ENCODE measurements around the gene SLC9C2. TPM values are rescaled to one million over a fixed set of nuclear protein-coding genes. Genes with fewer than 3 reads are reported as not detected.

The SLC9C2 gene
- total RNA-seq, 1 experiment from 2014 or later: not detected

DNA sequence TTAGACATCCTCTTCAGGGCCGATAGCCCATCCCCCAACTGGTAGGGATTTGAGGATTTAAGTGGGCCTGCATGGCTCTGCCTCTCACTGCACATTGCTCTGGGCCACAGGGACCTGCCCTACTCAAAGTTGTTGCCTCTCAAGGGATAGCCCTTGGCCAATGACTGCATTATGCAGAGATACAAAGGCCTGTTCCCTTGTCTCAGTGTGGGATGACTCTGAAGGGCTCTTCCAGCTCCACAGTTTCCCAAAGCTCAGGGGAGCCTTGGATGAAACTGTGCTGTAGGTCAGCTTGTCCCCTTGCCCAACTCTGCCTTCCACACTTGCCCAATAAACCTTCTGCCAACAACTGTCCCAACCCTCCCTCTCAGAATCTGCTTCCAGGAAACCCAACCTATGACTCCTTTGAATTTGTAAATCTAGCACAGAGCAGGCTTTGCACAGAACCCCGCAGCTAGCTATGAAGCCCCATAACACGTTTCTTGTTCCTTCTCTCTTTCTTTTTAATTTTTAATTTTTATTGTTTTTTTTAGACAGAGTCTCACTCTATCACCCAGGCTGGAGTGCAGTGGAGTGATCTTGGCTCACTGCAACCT is 42.5 kb downstream of the SLC9C2 start:
- H3K14ac ChIP-seq (ENCODE audit: insufficient read depth, low read length): no peak overlapping the region
- no peak overlapping the region for H2BK15ac ChIP-seq (ENCODE audit: low read depth, low read length)
- H4K8ac ChIP-seq (replicated peaks; ENCODE audit: insufficient read length, low read depth, low read length): no peak overlapping the region
- H2BK12ac ChIP-seq (ENCODE audit: insufficient read length, low read depth, low read length): no peak overlapping the region
- no peak overlapping the region for H2AK5ac ChIP-seq (ENCODE audit: insufficient read length, low read length)
- H3K56ac ChIP-seq (ENCODE audit: insufficient read length, low read depth, low read length): no peak overlapping the region
- H2BK5ac ChIP-seq (ENCODE audit: insufficient read length, low read length): no peak overlapping the region
- no peaks in the 10 kb centered on the region for H3K27me3 ChIP-seq (ENCODE audit: insufficient read depth, low read length)
- no peak overlapping the region for H2BK120ac ChIP-seq (ENCODE audit: low read depth, low read length, poor library complexity, severe bottlenecking)
- H3K4me1 Mint-ChIP-seq: no peaks in the 10 kb centered on the region; a peak in 1 of 4 replicates
- no peak overlapping the region for H2AFZ ChIP-seq (ENCODE audit: low read length)
- H3K9me3 Mint-ChIP-seq: peaks cover 3% of the 10 kb centered on the region in 2 experiments; a peak in 1 of 5 replicates
- H3K4me1 ChIP-seq (ENCODE audit: insufficient read depth, low read length): no peaks in the 10 kb centered on the region
- H3K79me1 ChIP-seq (ENCODE audit: insufficient read depth, low read depth, low read length, poor library complexity, severe bottlenecking): no peaks in the 10 kb centered on the region
- H3K4ac ChIP-seq (ENCODE audit: low read depth, low read length): no peak overlapping the region
- H3T11ph ChIP-seq (ENCODE audit: low read length): no peak overlapping the region
- H4K5ac ChIP-seq (ENCODE audit: insufficient read length, low read depth, low read length): no peak overlapping the region
- H3K27ac Mint-ChIP-seq: no peak overlapping the region; a peak in 1 of 7 replicates
- no CpG with 5 or more reads among the region's 3 CpGs for WGBS (ENCODE audit: extremely low coverage, insufficient read length, low lambda C conversion rate)
- no peak overlapping the region for H3K9ac ChIP-seq (ENCODE audit: extremely low read depth, insufficient read length, low read length)
- no peak overlapping the region for H3K27ac ChIP-seq (ENCODE audit: insufficient read length, low read depth, low read length)
- H3K36me3 Mint-ChIP-seq (ENCODE audit: insufficient read depth in 1 of 3, low read depth in 3 of 3): no peaks in the 10 kb centered on the region; a peak in 1 of 7 replicates
- no peak overlapping the region for H3K4me3 Mint-ChIP-seq
- H3K4me2 ChIP-seq (ENCODE audit: insufficient read depth, insufficient read length, low read length): no peak overlapping the region
- no peak overlapping the region for H3K23ac ChIP-seq (ENCODE audit: insufficient read length, low read depth, low read length)
- H4K20me1 ChIP-seq (ENCODE audit: control insufficient read depth, insufficient read depth, insufficient read length): no peaks in the 10 kb centered on the region
- H3K23me2 ChIP-seq (ENCODE audit: insufficient read length, low read depth, low read length, poor library complexity, severe bottlenecking): peaks cover 3% of the 10 kb centered on the region
- TF ChIP-seq, protein P1, sequence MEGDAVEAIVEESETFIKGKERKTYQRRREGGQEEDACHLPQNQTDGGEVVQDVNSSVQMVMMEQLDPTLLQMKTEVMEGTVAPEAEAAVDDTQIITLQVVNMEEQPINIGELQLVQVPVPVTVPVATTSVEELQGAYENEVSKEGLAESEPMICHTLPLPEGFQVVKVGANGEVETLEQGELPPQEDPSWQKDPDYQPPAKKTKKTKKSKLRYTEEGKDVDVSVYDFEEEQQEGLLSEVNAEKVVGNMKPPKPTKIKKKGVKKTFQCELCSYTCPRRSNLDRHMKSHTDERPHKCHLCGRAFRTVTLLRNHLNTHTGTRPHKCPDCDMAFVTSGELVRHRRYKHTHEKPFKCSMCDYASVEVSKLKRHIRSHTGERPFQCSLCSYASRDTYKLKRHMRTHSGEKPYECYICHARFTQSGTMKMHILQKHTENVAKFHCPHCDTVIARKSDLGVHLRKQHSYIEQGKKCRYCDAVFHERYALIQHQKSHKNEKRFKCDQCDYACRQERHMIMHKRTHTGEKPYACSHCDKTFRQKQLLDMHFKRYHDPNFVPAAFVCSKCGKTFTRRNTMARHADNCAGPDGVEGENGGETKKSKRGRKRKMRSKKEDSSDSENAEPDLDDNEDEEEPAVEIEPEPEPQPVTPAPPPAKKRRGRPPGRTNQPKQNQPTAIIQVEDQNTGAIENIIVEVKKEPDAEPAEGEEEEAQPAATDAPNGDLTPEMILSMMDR (conservative IDR thresholded peaks at IDR 0.05): no peak
- no peak overlapping the region for H4K91ac ChIP-seq (ENCODE audit: insufficient read length, low read depth, low read length)
- DNase-seq: no peak
- H3K79me2 ChIP-seq (ENCODE audit: insufficient read depth, low read length): no peaks in the 10 kb centered on the region
- no peak overlapping the region for H3K18ac ChIP-seq (ENCODE audit: insufficient read length, low read depth, low read length)
- no peaks in the 10 kb centered on the region for H3K27me3 Mint-ChIP-seq (ENCODE audit: low read depth)
- no peak overlapping the region for H2BK20ac ChIP-seq (ENCODE audit: low read depth, low read length, poor library complexity, severe bottlenecking)
- no peaks in the 10 kb centered on the region for H3K9me3 ChIP-seq (ENCODE audit: control insufficient read depth, low read depth, low read length)
